Gastrocnemius medialis (tissue), 4 donors: ENCODE measurements around the gene MX2. TPM values are rescaled to one million over a fixed set of nuclear protein-coding genes. Genes with fewer than 3 reads are reported as not detected.
"Not testable (repeated sequence)": the region's sequence is repeated elsewhere in the genome, so short reads cannot be mapped to it uniquely, and the experiment has no call there.

ENCODE experiments used
- ATAC-seq, 2 donors: fragments of 150-250 bp; one replicate each; pipeline ENCODE4 v1.9.1; 2016
- DNase-seq, 2 donors: peaks; one replicate each; pipeline ENCODE4 v3.0.0-alpha.2; 2019
- H3K27ac ChIP-seq, 4 donors: fragments of 200-600 bp; sonication (generic); 1 replicate in 1 of 4; 2 replicates in 3 of 4; pipeline ENCODE4 v1.5.1; 2016 to 2018; ENCODE audit warnings: mild to moderate bottlenecking in 2 of 4, moderate library complexity in 1 of 4
- H3K27me3 ChIP-seq, 3 donors: fragments of 200-600 bp; sonication (generic) in 2 of 3; 1 replicate in 1 of 3; 2 replicates in 2 of 3; pipeline versions ENCODE4 v1.5.1 to v1.6.0; 2016 to 2019; ENCODE audit warnings: mild to moderate bottlenecking in 1 of 3, moderate library complexity in 1 of 3
- H3K36me3 ChIP-seq, 2 donors: fragments of 200-600 bp; sonication (generic) in 1 of 2; one replicate each; pipeline ENCODE4 v1.5.1; 2017 to 2018
- H3K4me1 ChIP-seq, 2 donors: fragments of 200-600 bp; sonication (generic) in 1 of 2; one replicate each; pipeline ENCODE4 v1.5.1; 2016 to 2017; ENCODE audit warnings: mild to moderate bottlenecking in 2 of 2
- H3K4me3 ChIP-seq, 4 donors: fragments of 200-600 bp; sonication (generic) in 3 of 4; 1 replicate in 1 of 4; 2 replicates in 3 of 4; pipeline ENCODE4 v1.5.1; 2016 to 2019; ENCODE audit warnings: mild to moderate bottlenecking in 2 of 4
- H3K9me3 ChIP-seq, 3 donors: fragments of 200-600 bp; sonication (generic) in 2 of 3; 1 replicate in 1 of 3; 2 replicates in 2 of 3; pipeline ENCODE4 v1.5.1; 2016 to 2019
- CTCF ChIP-seq, 5 experiments: fragments of 450-650 bp in 3 of 5; fragments of 200-600 bp in 2 of 5; sonication (generic) in 2 of 5; IDR thresholded peaks in 4 of 5; conservative IDR thresholded peaks in 1 of 5; 1 replicate in 4 of 5; 2 replicates in 1 of 5; pipeline ENCODE4 v1.5.1; 2016 to 2019; ENCODE audit warnings: antibody characterized with exemption in 5 of 5, mild to moderate bottlenecking in 3 of 5, moderate library complexity in 3 of 5
- POLR2A ChIP-seq, 2 donors: fragments of 450-650 bp; IDR thresholded peaks; one replicate each; pipeline ENCODE4 v1.6.1; 2017; ENCODE audit warnings: antibody characterized with exemption in 2 of 2, mild to moderate bottlenecking in 2 of 2, moderate library complexity in 2 of 2
- in situ Hi-C, 4 donors: fragments of 200-750 bp; cut with MboI; loops; one replicate each; pipeline versions ENCODE4 v1.15.0 to v1.8.0; 2017; ENCODE audit warnings: low sequenced_read_pairs in 4 of 4
- intact Hi-C: fragments of 100-400 bp; cut with DNase I; formaldehyde crosslinking; loops from one replicate; pipeline ENCODE4 v1.15.1; 2023; ENCODE audit warnings: low total_unique reads
- total RNA-seq, 4 donors: library from RNA; depleted of rRNA; stranded (reverse); fragments of >200 nt; gene quantifications; one replicate each; pipeline versions ENCODE4 v1.1.0 to v1.2.3, GENCODE V29; 2016

The MX2 gene
- 1 to 10 TPM; 1.1 to 6.8 (median 2.2) TPM for total RNA-seq

- Histone ChIP-seq H3K9me3 (no peaks in the 10 kb centered on the region), H3K4me3 (peak within 1 kb of the TSS; percentile 43 to 49 (median 46)), H3K4me1 (no peaks in the 10 kb centered on the region), H3K36me3 (no peaks in the 10 kb centered on the region), H3K27ac (peak within 1 kb of the TSS; percentile 75 to 84 (median 81)), H3K27me3 (peaks cover 0 to 3% (median 0%) of the 10 kb centered on the region in 3 donors)
- in situ Hi-C loops (no loop called here), intact Hi-C loops (loop anchor here (5.0 kb wide), 1 partner anchor 65 kb away; the partner anchor contains the start of gene MX1)
- TF ChIP-seq CTCF (IDR thresholded peaks at IDR 0.05 in 4 of 5, conservative IDR thresholded peaks at IDR 0.05 in 1 of 5) (no peak), POLR2A (IDR thresholded peaks at IDR 0.05) (peak; percentile 12 to 41)
- DNase-seq (peak; percentile 59 to 68), ATAC-seq (peak; percentile 82)
Observed at GRCh38 chr21:41361786-41362604, at the start of gene MX2. MX2 (plus strand) TSS chr21:41362027; CDS start chr21:41376907, 14,880 bp downstream.

GRCh38 chr21:41313285-41314164, 48.3 kb upstream of the MX2 start:
- DNase-seq, ATAC-seq, H3K9me3 ChIP-seq, H3K27ac ChIP-seq, H3K36me3 ChIP-seq, H3K4me1 ChIP-seq, intact Hi-C loops, H3K4me3 ChIP-seq: not testable (repeated sequence)
- in situ Hi-C loops: loop anchor here in 1 of 4 donors (25.0 kb wide), 1 partner anchor 149 kb away; no protein-coding TSS in a partner anchor
- peaks cover 11 to 28% (median 15%) of the 10 kb centered on the region in 3 donors for H3K27me3 ChIP-seq

GRCh38 chr21:41315726-41316125, 46.1 kb upstream of the MX2 start:
- in situ Hi-C loops (loop anchor here in 1 of 4 donors (25.0 kb wide), 1 partner anchor 147 kb away; no protein-coding TSS in a partner anchor), intact Hi-C loops (no loop called here)
- Histone ChIP-seq H3K27ac (no peak overlapping the region), H3K27me3 (peaks cover 11 to 25% (median 15%) of the 10 kb centered on the region in 3 donors), H3K4me1 (peaks cover 0 to 2% of the 10 kb centered on the region in 2 donors), H3K4me3 (no peak overlapping the region), H3K36me3 (no peaks in the 10 kb centered on the region), H3K9me3 (no peaks in the 10 kb centered on the region)
- ATAC-seq (no peak), DNase-seq (no peak)
- TF ChIP-seq CTCF (IDR thresholded peaks at IDR 0.05 in 4 of 5, conservative IDR thresholded peaks at IDR 0.05 in 1 of 5) (no peak), POLR2A (IDR thresholded peaks at IDR 0.05) (no peak)

- in situ Hi-C loops: loop anchor here in 1 of 4 donors (25.0 kb wide), 1 partner anchor 146 kb away; no protein-coding TSS in a partner anchor
- Histone ChIP-seq H3K27ac (no peak within 1 kb of the TSS), H3K36me3 (no peaks in the 10 kb centered on the region), H3K27me3 (peaks cover 11 to 25% (median 15%) of the 10 kb centered on the region in 3 donors), H3K9me3 (no peaks in the 10 kb centered on the region), H3K4me3 (peak within 1 kb of the TSS in 3 of 4 donors; percentile 13 to 27 (median 20)), H3K4me1 (peaks cover 0 to 2% of the 10 kb centered on the region in 2 donors)
- no peak for DNase-seq
- no peak for ATAC-seq
- TF ChIP-seq POLR2A (IDR thresholded peaks at IDR 0.05) (no peak), CTCF (IDR thresholded peaks at IDR 0.05 in 4 of 5, conservative IDR thresholded peaks at IDR 0.05 in 1 of 5) (no peak)
- intact Hi-C loops: no loop called here
Observed at GRCh38 chr21:41316200-41317062, 45.4 kb upstream of the MX2 start, which contains the start of gene FAM3B. FAM3B (plus strand) TSS chr21:41316801; CDS start chr21:41316880, 79 bp downstream.
